Bone marrow (tissue), 2 donors: ENCODE measurements around the gene POC5.
"Not testable (repeated sequence)": the region's sequence is repeated elsewhere in the genome, so short reads cannot be mapped to it uniquely, and the experiment has no call there.

Experiments used
- DNase-seq, 2 donors: peaks; one replicate each; lab custom pipeline; 2025; lab: John Stamatoyannopoulos, UW

Gene POC5

GRCh38 chr5:75701856-75702255 is 15.4 kb downstream of the POC5 start:
- DNase-seq, result no peak

DNA sequence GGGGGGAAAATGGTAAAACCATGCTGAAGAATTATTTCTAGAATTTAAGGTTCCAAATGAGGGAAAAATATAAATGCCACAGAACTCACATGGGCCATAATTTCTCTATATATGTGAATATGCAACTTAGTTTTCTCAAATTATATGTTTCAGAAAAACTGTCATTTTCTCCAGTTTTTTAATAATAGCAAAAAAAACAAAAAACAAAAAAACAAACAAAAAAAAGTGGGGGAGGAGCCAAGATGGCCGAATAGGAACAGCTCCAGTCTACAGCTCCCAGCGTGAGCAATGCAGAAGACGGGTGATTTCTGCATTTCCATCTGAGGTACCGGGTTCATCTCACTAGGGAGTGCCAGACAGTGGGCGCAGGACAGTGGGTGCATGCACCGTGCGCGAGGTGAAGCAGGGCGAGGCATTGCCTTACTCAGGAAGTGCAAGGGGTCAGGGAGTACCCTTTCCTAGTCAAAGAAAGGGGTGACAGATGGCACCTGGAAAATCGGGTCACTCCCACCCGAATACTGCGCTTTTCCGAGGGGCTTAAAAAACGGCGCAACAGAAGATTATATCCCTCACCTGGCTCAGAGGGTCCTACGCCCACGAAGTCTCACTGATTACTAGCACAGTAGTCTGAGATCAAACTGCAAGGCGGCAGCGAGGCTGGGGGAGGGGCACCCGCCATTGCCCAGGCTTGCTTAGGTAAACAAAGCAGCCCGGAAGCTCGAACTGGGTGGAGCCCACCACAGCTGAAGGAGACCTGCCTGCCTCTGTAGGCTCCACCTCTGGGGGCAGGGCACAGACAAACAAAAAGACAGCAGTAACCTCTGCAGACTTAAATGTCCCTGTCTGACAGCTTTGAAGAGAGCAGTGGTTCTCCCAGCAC is 21.5 kb downstream of the POC5 start:
- DNase-seq, result not testable (repeated sequence)

DNA sequence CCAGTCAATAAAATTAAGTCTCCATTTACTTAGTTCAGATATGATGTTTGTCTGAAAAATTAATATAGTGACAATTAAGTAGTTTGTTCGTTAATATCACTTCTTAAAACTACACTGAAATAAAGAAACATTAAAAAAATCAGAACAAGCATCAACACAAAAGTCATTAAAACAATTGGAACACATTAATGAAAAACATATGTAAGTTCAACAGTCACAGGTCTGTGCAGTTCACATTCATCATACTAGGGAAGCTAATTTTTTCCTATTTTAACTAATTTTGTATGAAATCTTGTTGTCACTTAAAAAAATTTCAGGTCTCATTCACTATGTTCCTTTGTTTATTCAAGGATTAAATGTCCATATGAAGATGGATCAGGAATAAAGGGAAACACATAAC is 22.5 kb downstream of the POC5 start:
- no peak for DNase-seq

GRCh38 chr5:75690669-75691068 is 26.6 kb downstream of the POC5 start:
- DNase-seq, result peak in 1 of 2 donors; percentile 1

- DNase-seq, result no peak
Measured at GRCh38 chr5:75686480-75686879, 30.8 kb downstream of the POC5 start.

DNA sequence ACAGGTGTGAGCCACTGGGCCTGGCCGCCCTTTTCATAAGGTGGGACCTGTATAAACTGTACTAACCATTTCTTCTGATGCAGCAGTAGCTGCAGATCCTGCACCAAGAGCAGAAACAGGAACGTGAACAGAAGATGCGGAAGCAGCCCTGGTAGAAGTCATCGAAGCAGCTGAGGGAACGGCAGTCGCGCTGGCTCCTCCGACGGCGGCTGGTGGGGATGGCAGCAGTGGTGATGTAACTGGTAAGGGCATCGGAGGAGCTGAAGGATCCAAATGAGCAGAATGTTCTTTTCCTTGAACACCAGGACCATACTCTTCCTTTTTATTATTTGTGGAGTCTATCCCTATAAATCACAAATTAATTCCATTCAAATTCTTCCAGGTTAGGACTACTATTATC is 32.1 kb downstream of the POC5 start:
- no peak for DNase-seq

DNA sequence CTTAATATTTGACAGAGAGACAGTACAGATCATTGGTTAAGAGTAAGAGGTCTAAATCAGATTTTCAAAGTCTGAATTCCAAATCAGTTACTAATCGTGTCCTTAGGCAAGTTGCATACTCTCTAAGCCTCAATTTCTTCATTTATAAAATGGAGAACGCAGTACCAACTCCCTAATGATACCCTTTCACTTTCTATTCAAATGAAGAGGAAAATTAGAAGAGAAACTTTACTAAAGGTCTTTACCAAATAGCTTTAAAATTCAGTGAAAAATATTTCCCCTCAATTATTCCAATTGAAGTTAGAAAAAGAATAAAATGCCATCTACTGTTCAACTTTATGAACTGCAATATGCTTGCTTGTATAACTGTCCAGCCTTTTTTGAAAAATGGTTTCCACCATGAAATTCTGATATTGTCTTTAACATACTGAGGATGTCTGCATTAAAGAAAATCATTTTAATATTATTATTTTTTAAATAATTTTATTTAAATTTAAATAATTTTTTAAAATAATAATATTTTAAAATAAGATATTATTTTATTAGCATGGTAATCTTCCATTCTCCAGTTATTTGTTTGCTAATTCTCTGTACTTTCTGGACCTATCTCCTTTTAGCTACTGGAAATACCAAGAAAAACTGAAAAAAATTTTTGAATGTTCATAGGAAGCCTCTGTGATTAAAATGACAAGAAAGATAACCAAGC is 36.0 kb downstream of the POC5 start:
- DNase-seq, result peak in 1 of 2 donors; percentile 13

- DNase-seq, result peak in 1 of 2 donors; percentile 6
Measured at GRCh38 chr5:75678155-75678554, 39.1 kb downstream of the POC5 start.

GRCh38 chr5:75677607-75678006 is 39.6 kb downstream of the POC5 start:
- peak in 1 of 2 donors; percentile 15 for DNase-seq

GRCh38 chr5:75675783-75676182 is 41.5 kb downstream of the POC5 start:
- no peak for DNase-seq

DNA sequence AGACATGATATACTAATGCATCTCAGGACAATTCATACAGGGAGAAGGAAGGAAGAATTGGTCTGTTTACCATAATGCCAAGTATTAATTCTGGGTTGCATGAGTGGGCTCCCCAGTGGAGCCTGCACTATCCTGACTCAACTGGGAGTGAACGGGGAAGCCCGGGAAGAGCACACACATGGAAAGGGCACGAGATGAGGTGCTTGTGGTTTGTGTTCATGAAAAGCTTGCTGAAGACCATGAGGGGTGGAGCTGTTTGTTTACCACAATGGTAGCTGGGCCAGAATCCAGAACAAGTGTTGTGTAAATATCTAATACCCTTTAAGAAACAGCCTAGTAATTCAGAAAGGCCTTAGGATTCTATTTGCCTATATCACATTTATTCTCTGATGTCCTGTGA is 44.6 kb downstream of the POC5 start:
- DNase-seq, result no peak

GRCh38 chr5:75671506-75671905 is 45.7 kb downstream of the POC5 start:
- DNase-seq, result no peak

DNA sequence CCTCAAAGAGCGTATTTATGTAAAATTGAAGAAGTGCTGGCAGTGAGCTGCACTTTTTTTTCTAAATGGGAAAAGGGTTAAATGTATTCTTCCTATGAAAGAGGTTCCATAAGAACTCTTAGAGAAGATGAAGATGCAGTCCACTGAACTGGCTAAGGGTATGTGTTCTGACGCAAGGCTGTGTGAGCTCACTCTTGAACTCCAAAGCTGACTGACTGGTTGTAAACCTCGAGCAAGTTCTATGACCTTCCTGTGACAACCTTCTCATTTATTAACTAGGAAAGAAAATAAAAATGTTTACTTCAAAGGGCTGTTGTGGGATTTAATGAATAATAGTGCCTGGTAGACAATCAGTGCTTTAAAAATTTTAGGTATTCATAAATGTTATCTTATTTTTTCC is 46.7 kb downstream of the POC5 start:
- DNase-seq, result no peak

- peak in 1 of 2 donors; percentile 85 for DNase-seq
Measured at GRCh38 chr5:75668977-75669689, 48.1 kb downstream of the POC5 start.

DNA sequence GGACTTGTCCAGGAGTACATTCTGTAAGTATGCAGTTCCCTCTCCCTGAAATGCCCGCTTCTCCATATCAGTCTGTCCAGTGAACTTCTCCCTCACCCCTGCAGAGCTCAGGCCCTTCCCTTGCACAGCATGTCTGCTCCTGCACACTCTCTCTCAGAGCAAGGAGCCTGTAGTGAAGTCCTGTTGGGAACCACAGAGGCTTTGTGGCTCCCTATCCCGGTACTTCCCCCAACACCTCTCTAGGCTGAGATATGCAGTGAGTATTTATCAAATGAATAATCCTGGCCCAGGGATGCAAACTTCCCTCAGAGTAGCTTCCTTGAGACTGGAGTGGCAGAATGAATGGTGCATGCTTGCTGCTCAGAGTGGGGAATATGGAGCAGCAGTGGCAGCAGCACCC is 48.8 kb downstream of the POC5 start:
- no peak for DNase-seq

- DNase-seq, result no peak
Measured at GRCh38 chr5:75667586-75667985, 49.7 kb downstream of the POC5 start.

GRCh38 chr5:75666801-75667200 is 50.4 kb downstream of the POC5 start:
- no peak for DNase-seq

DNA sequence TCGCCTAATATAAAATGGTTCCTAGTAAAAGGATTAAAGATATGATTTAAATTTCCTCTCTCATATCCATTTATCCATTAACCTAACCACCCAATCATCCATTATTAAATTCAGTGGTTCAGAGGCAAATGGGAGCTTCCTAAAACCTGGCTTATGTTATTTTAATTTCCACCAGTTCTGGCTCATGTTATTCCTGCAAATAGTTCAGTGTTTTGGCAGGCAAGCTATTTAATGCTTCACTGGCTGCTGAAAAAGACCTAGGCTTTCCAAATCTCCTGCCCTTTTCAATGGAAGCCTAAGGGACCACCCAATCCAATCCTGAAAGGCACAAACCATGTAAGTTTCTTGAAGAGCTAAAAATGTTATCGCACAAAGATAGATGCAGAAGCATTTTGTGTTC is 52.3 kb downstream of the POC5 start:
- DNase-seq, result no peak

DNA sequence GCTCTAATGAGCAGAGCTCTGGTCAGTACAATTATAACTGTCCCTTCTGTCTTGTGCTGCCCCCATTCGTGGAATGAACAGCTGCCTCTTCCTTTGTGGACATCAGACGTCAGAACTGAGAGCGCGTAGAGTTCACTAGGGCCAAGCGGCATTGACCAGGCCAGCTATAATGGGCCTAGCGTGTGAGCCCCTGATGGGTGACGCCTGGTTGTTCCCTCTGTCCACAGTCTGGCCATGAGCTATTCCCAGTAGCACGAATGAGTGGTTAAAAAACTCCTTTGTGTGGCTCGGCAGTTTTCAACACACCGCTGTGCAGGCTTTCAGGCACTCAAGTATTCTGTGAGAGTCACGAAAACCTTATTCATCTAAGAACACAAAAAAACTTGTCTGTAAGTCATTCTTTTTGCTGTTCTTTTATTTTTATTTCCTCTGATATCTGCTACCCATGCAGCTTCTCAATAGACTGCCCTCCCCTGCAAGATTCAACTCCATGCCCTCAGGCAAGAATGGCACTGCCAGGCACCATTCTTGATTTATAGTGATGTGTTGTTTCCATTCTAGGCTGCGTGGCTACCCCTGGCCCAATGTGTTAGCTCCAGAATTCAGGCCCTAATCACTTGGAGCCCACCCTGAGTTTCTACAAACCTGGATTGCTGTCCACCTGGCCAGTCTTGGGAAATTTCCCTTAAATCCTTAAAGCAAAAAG is 53.5 kb downstream of the POC5 start:
- no peak for DNase-seq

DNA sequence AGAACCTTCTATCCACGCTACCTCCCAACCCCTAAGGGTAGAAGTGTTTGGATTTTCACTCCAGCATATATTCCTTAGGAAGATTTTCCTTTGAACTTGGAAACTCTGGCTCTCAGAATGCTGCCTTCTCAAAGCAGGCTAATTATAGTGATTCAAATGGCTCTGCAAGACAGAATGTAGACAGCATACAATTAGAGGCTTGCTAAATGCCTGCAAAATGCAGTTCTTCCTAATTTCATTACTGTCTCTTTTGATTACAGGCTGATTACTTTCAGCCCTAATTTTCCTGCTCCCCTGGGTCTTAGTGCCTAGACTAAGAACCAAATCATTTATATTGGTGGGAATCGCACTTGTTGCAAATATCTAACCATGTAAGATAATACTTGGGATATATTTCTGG is 55.2 kb downstream of the POC5 start:
- DNase-seq, result no peak

DNA sequence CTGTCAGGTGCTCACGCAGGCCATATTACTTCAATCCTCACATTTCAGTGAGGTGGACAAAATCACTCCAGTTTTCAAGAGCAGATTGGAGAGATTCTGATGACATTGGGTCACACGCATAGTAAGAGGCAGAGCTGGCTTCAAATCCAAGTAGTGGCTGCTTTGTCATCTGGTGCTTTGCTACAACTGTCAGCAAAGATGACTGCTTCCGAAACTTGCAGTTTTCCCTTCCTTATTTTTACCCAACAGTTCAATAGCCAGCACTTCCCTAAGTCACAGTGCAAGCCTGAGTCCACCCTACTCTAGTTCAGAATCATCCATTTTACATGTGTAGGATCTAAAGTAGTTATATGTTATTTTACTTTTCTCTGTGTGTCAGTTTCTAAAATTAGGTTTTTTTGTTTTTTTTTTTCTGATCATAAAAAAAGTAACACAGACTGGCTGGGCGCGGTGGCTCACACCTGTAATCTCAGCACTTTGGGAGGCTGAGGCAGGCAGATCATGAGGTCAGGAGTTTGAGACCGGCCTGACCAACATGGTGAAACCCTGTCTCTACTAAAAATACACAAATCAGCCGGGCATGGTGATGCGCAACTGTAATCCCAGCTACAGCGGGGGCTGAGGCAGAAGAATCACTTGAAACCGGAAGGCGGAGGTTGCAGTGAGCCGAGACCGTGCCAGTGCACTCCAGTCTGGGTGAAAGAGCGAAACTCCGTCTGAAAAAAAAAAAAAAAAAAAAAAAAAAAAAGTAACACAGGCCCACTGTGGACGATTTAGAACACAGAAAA is 56.4 kb downstream of the POC5 start:
- no peak for DNase-seq
